HG03039 (cell line): ENCODE measurements around the gene SLC25A12.
"Not testable (repeated sequence)": the region's sequence is repeated elsewhere in the genome, so short reads cannot be mapped to it uniquely, and the experiment has no call there.

Source experiments
- ATAC-seq: cut with Tn5 transposase; IDR thresholded peaks from one replicate; pipeline ENCODE4 v1.9.1; 2021; ENCODE audit warnings: mild to moderate bottlenecking, moderate library complexity; ENCODE audit not compliant: unreplicated experiment

The SLC25A12 gene

GRCh38 chr2:171792886-171793580 is 101.0 kb downstream of the SLC25A12 start:
- ATAC-seq: no peak

- ATAC-seq: no peak
Observed at GRCh38 chr2:171792157-171792556, 101.9 kb downstream of the SLC25A12 start.

DNA sequence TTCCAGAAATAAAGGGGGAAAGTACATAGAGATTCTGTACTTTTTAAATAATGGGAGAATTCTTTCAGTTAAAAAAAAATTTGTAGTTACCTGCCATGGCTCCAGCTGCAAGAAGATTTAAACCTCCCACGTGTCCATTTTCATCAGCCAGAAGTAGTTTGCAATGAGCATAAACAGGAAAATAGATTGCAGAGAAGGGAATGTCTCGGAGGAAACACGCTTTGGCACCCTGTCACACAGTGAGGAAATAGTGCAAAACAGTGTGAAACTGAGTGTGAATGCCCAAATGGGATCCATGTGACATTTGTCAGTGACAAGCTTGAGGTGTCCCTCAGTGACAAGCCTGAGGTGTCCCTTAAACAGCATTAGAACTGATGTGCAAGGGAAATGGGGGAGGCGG is 102.7 kb downstream of the SLC25A12 start:
- no peak for ATAC-seq

DNA sequence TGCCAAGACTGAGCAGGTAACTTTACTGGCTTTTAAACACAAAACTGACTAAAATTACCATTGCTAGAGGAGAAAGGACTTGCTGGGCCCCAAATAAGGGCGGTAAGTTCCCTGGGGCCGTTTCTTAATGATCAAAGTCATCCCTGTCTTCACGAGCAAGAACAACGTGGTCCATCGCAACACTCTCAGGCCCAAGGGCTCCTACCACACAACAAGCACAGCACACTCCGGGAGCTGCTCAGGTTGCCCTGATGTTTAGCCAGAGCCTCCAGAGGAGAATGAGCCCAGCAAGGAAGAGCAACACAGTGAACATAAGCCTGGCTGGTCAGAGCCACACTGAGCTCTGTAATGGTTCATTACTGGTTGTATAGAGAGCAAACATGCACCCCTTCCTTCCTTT is 104.1 kb downstream of the SLC25A12 start:
- ATAC-seq: no peak

- ATAC-seq: no peak
Observed at GRCh38 chr2:171788316-171788993, 105.6 kb downstream of the SLC25A12 start.

GRCh38 chr2:171787333-171788072 is 106.5 kb downstream of the SLC25A12 start:
- ATAC-seq: no peak

- no peak for ATAC-seq
Observed at GRCh38 chr2:171785450-171785849, 108.6 kb downstream of the SLC25A12 start.

- ATAC-seq: no peak
Observed at GRCh38 chr2:171778515-171778914, 115.5 kb downstream of the SLC25A12 start.

DNA sequence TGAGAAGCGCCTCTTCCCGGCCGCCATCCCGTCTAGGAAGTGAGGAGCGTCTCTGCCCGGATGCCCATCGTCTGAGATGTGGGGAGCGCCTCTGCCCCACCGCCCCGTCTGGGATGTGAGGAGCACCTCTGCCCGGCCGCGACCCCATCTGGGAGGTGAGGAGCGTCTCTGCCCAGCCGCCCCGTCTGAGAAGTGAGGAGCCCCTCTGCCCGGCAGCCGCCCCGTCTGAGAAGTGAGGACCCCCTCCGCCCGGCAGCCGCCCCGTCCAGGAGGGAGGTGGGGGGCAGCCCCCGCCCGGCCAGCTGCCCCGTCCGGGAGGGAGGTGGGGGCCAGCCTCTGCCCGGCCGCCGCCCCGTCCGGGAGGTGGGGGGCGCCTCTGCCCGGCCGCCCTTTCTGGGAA is 119.5 kb downstream of the SLC25A12 start:
- ATAC-seq: not testable (repeated sequence)

- ATAC-seq: no peak
Observed at GRCh38 chr2:171772373-171772772, 121.7 kb downstream of the SLC25A12 start.

GRCh38 chr2:171771463-171771862 is 122.6 kb downstream of the SLC25A12 start:
- ATAC-seq: no peak

DNA sequence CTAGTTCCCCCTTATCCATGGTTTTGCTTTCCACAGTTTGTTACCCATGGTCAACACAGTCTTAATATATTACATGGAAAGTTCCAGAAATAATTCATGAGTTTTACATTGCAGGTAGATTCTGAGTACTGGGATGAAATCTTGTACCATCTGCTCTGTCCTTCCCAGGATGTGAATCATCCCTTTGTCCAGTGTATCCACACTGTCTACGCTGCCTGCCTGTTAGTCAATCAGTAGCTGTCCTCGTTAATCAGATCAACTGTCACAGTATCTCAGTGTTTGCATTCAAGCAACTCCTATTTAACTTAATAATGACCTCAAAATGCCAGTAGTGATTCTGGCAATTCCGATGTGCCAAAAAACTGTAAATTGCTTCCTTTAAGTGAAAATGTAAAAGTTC is 130.4 kb downstream of the SLC25A12 start:
- no peak for ATAC-seq

DNA sequence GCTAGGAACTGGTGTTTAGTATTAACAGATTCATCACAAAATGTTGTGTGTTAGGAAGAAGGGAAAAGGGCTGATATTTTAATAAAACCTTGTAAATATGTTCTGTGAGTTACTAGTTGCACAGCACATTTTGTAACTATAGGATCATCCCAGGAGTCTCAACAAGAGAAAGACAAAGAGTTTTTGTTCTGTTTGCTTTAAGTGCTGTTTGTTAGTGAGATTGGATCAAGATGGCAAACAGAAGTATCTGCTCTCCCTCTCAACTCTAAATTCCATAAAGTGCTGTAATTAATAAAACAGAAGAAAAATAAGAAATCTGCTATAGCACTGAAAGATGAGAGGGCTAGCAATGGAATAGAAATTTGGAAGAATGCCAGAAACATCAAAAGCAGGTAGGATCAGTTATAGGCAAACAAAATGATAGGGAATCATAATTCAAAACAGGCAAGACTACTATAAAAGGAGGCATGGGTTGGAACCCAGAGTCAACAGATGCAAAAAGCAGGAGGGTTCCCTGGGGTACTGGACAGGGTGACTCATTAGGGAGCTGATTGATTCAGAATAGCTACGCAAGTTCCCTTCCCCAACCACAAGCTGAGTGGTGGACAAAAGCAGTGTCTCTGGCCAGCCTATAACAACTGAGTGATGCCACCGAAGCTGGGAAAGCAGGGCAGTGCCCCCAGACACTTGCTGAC is 131.0 kb downstream of the SLC25A12 start:
- no peak for ATAC-seq

DNA sequence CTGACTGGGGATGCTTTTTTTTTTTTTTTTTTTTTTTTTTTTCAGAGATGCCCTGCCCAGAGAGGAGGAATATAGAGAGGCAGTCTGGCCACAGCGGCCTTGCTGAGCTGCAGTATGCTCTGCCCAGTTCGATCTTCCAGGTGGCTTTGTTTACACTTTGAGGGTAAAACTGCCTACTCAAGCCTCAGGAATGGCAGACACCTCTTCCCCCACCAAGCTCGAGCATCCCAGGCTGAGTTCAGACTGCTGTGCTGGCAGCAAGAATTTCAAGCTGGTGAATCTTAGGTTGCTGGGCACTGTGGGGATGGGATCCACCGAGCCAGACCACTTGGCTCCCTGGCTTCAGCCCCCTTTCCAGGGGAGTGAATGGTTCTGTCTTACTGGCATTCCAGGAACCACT is 132.9 kb downstream of the SLC25A12 start:
- not testable (repeated sequence) for ATAC-seq

GRCh38 chr2:171758762-171759161 is 135.3 kb downstream of the SLC25A12 start:
- not testable (repeated sequence) for ATAC-seq

- no peak for ATAC-seq
Observed at GRCh38 chr2:171754254-171754939, 139.6 kb downstream of the SLC25A12 start.

- no peak for ATAC-seq
Observed at GRCh38 chr2:171747371-171747770, 146.7 kb downstream of the SLC25A12 start.

- ATAC-seq: no peak
Observed at GRCh38 chr2:171745806-171746205, 148.2 kb downstream of the SLC25A12 start.

DNA sequence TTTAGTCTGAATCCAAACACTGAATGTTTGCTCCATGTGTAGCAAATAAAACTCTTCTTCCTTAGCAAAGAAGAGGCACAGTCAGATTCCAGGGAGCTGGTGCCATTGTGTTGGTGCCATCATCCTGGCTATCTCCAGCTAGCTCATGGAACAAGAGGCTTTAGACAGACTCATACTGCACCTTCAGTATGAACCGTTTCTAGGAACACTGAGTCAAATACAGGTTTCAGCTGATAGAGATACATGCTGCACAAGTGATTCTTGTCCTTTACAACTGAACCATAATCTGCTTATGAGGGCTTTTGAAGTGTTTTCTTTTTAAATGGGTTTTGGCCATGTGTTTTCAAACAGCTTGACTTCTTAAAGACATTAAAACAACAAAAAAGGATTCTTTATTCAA is 148.9 kb downstream of the SLC25A12 start:
- no peak for ATAC-seq

GRCh38 chr2:171742760-171743159 is 151.3 kb downstream of the SLC25A12 start:
- no peak for ATAC-seq

- ATAC-seq: no peak
Observed at GRCh38 chr2:171741189-171741588, 152.9 kb downstream of the SLC25A12 start.
